HUDEP-2 (cell line): ENCODE results near the gene ARHGAP40.

Experiments used
- DNase-seq, 76 experiments: peaks; one replicate each; lab custom pipeline; 2025; ENCODE audit not compliant: unreplicated experiment in 76 of 76; lab: John Stamatoyannopoulos, UW

The ARHGAP40 gene

DNA sequence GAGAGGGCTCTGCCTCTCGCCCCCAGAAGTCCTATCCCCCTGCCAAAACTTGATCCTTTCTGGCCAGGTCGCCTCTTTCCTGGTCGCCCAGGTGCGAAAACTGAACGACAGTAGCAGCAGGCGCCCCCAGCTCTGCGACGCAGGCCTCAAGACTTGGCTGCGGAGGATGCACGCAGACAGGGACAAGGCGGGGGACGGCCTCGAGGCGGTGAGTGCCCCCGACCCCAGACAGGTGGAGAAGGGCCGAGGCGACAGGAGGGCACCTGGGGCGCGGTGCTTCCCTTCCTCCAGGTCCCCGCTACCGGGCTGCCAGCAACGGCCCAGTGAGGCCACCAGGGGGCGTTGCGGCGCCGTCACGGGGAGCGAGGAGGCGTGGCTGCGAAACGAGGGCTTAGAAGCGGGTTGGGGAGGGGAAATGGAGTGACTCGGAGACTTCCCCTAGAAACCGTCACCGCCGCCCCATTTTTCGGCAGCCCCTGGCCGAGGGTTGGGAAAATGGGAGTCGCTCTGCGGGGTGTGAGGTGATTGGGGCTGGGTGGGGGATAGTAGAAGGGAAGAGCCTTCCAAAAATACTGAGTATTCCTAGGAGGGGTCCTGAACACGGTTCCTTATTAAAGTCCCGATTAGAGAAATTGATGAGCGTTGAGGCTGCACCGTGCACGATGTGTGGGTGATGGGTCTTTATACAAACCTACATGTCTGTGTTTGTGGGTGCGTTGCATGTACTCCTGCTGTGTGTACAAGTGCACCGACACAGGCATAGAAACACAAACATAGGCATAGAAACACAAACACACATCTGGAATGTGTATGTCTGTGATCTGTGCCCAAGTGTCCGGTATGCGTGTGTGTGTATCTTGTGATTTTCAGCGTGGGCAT is 44.6 kb downstream of the ARHGAP40 start:
- peak in 64 of 76 experiments; percentile 5 to 79 (median 59) for DNase-seq

DNA sequence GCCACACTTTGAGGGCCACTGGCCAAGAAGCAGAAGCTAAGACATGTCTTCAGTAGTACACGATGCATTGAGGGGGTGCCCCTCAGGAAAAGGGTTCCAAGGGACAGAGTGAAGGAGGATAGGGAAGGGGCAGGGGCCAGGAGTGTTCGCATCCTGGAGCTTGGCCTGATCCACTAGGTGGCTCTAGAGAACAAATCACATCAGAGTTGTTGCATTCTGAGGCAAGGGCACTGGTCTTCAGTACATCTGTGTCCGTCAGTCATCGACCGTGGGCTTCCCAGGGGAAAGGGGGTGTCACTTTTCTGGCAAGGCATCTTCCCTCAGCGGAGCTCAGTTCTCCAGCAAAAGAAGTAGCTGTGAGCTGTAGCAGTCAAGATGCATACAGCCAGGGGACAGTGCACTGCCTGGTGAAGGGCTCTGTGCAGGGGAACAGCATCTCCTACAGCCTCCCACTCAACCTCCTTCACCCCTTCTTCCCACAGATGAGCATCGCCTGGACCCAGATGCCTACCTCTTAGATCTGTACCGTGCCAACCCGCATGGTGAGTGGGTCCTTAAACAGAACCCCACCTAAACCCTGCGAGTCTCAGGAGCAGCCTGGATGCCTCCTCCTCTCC is 47.8 kb downstream of the ARHGAP40 start:
- DNase-seq = peak in 17 of 76 experiments; percentile 3 to 48 (median 21)

DNA sequence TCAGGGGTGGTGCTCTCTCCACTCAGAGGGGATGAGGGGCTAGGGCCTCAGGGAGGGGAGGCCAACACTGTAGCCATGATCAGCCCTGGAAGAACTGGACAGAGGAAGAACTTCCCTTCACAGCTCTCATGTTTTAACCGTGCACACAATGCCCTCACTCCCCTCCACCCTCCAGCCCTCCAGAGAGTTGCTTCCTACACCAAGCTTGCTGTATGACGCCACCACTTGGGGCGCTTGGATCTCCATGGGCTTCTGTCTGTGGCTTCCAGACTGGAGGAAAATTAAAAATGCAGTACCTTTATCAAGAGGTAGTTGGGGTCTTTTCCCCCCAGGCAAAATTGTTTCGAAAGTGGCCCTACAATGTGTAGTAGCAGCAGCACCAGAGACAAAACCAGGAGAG is 48.4 kb downstream of the ARHGAP40 start:
- no peak for DNase-seq

DNA sequence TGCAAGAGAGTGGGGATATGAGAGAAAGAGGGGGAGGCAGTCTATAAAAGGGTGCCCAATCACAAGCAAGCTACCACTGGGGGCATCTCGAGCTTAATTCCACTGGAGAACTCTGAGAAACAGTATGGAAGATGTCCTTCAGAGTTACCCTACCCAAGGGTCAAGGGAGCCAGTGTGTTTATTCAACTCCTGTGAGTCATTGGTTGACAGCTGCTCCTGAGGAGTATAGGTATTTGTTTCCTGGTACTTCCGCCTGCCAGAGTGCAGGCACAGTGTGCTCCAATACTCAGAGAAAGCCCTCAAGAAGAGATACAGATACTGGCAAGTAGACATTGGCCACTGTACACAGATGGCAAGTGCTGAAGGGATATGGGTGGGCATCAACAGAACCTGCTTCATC is 49.5 kb downstream of the ARHGAP40 start:
- no peak for DNase-seq

DNA sequence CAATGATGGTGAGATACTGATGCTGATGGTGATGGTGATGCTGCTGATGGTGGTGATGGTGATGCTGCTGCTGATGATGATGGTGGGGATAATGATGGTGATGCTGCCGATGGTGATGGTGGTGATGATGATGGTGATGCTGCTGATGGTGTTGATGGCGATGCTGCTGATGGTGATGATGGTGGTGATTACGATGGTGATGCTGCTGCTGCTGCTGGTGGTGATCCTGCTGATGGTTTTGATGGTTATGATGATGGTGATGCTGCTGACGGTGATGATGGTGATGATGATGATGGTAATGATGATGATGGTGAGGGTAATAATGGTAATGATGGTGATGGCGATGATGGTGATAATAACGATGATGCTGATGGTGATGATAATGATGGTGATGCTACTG is 50.0 kb downstream of the ARHGAP40 start:
- no peak for DNase-seq

DNA sequence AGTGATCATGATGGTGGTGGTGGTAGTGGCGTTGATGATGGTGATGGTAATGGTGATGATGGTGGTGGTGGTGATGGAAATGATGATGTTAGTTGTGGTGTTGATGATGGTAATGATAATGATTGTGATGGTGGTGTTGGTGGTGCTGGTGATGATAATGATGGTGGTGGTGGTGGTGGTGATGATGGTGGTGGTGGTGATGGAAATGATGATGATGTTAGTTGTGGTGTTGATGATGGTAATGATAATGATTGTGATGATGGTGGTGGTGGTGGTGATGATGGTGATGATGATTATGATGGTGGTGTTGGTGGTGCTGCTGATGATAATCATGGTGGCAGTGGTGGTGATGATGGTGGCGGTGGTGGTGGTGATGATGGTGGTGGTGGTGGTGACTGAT is 51.4 kb downstream of the ARHGAP40 start:
- no peak for DNase-seq

DNA sequence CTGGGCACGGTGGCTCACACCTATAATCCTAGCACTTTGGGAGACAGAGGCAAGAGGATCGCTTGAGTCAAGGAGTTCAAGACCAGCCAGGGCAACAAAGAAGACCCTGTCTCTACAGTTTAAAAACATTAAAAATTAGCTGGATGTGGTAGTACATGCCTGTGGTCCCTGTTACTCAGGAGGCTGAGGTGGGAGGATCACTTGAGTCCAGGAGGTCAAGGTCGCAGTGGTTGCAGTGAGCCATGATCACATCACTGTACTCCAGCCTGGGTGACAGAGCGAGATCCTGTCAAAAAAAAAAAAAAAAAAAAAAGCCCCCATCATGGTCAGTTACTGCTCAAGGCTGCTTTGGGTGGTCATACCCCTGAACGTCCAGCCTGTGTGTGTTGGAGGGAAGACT is 55.8 kb downstream of the ARHGAP40 start:
- no peak for DNase-seq

DNA sequence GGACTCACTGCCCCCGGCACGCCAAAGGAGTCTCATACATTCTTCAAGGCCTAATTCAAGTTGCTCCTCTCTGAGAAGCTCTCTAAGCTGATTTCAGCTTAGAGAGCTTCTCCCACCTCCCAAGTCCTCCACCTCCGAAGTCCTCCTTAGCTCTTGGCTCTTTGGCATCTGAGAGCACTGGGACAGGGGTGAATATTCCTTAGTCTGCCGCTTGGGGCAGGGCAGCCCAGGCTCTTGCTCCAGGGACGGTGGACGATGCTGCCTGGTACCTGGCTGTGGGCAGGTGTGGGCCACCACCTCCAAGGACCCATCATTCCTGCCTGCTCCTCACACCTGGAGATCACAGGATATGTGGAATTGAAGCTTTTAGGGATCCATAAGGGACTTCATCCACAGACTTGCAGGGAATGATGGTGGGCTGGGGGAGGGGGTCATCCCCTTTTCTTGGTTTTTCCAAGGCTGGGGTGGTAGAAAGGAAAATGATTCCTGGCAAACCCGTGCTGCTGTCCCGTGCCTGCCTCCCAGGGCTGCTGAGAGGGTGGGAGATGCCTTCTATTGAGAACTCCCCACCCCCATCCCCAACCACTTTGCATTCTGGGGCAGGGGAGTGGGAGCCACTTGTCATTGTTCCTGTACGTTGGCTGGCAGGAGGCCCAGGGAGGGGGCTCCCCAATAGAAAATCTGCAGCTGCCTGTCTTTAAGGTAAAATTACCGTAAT is 57.4 kb downstream of the ARHGAP40 start:
- DNase-seq = peak in 36 of 76 experiments; percentile 3 to 50 (median 28)

DNA sequence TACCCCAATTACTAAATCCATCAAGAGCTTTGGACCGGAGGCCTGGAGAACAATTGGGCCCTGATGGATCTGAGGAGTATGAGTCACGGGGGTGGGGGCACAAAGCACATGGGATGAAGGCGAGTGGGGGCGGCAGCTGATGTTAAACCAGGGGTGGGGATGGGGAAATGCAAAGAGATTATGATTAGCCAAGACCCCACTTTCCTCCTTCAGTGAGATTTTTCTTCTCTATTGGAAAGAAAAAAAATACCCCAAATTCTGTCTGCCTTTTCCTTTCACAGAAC is 57.9 kb downstream of the ARHGAP40 start:
- DNase-seq = no peak

DNA sequence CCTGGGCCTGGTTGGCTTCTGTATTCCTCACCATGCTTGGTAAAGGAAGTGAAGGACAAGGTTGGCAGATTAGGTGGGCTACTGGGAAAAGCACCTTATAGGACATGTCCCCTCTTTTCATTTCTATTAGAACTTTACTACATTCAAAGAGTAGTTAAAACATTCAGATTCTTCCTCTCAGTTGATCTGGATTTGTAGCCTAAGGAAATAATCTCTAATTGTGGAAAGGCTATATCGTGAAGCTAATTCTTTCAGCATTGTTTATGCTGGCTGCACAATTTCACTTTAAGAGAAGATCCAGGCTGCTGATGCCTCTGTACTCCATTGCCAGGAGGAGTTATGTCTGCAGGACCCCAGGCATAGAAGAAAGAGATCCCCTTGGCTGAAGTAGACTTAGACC is 58.8 kb downstream of the ARHGAP40 start:
- DNase-seq = no peak

DNA sequence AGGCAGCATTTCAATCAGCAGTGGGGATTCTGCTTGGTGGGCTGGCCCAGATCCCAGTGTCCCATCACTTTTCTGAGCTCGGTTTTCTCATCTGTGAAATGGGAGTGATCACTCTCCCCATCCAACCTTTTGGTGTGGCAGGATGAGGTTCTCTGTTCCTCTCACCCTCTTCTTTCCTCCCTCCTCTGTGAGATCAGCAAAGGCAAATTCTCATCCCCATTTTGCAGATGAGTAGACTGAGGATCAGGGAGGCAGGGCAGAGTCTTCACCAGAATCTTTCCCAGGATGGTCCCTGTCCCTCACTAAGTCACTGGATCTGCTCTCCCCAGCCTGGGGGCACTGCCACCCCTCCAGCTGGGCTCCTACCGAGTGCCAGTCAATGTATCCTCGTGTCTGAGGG is 62.1 kb downstream of the ARHGAP40 start:
- DNase-seq = no peak

DNA sequence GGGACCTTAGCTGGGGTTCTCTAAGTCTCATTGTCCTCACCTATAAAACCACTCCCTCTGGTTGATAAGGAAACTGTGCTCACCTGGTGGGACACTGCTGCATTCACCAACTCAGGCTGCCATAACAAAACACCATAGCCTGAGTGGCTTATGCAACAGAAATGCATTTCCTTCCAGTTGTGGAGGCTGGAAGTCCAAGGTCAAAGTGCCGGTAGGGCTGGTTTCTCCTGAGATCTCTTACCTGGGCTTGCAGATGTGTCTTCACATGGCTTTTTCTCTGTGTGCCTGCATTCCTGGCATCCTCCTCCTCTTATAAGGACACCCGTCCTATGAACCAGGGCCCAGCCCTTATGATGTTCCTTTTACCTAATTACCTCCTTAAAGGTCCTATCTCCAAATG is 62.7 kb downstream of the ARHGAP40 start:
- DNase-seq = no peak

DNA sequence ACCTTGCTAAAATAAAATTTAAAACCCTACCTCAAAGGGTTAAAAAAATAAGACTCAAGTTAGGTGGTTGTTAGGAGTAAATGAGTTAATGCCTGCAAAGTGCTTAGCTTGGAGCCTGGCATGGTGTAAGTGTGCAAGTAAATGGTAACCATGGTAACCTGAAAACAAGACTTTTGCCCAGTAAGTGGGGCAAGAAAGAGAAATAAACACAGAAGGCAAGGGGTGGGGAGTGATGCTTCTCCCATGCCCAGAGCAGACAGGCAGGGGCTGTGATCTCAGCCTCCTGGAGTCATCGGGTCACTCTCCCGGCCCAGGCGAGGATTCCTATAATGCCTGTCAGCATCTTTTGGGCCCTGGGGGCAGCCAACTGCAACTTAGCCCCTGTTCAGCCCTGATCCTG is 63.5 kb downstream of the ARHGAP40 start:
- no peak for DNase-seq

DNA sequence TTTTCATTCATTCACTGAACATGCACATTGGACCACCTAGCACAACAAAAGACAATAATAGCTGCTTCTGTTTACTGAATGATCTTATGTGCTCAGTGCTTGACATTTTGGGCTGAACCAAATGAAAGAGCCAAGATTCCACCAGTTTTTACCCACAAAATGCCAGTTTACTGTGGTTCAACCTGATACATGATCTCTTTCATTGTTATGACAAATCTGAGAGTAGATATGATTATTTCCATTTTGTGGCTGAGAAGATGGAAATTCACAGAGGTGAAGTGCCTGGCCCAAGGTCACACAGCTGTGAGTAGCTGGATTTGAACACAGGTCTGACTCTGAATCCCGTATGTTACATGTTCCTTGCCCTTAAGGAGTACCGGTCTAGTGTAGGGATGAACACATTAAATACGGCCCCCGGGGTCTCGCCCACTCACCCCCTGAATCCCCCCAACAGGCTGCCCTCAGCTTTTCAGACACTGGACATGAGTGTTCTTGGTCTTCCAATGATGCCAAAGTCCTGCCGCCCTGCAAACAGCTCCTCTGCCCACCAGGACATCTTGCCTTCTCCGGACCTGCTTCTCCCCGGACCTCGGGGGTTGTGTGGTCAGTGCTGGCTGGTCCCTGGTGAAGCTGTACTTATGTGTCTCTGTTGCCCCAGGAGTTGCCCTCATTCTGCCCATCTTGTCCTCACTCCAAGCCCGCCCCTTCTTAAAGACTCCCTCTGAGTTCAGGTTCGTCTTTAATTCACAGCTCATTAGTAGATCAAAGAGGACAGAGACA is 64.1 kb downstream of the ARHGAP40 start:
- DNase-seq = peak in 17 of 76 experiments; percentile 5 to 72 (median 35)

DNA sequence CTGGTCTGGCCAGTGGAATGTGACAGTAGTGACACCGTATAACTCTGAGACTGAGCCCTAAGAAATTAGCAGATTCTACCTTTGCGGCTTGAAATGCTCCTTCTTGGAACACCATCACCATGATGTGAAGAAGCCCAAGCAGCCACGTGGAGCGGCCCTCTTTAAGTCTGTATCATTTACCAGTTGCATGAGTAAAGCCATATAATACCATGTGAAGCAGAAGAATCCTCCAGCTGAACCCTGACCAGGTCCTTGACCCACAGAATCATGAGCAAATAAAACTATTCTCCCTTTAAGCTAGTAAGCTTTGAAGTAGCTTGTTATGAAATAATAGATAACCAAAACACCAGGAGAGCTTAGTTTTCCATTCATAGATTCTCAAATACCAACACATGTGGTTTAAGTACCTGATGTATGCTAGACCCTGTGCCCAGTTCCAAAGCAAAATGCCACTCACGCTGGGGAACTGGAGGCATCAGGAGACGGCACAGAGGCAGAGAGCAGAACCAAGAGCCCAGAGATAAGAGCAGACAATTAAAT is 65.9 kb downstream of the ARHGAP40 start:
- no peak for DNase-seq

DNA sequence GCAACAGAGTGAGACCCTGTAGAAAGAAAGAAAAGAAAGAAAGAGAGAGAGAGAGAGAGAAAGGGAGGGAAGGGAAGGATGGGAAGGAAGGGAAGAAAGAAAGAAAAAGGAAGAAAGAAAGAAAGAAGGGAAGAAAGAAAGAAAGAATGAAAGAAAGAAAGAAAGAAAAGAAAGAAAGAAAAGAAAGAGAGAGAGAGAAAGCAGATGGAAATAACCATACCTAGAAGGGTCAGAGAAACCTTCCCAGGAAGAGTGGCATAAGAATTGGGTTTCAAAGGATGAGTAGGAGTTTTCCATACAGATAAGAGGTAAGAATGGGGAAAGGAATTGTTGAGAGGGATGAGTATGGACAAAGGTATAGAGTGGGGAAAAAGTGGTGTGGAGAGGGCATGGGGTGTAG is 68.1 kb downstream of the ARHGAP40 start:
- DNase-seq = no peak

DNA sequence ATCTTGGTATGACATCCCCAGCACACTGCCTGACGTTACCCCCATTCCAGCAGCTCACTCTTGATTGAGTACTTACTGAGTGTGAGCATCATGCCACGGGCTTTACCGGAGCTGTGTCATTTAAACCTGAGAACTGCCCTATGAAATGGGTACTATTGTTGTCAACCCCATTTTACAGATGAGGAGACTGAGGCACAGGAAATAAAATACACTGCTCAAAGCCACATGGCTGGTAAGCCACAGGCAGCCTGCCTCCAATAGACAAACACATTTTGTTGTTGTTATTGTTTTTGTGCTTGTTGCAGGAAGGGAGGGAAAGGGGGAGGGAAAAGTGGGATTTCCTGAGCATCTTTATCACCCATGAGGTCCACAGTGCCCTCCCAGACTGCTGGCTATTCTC is 69.2 kb downstream of the ARHGAP40 start:
- DNase-seq = no peak

DNA sequence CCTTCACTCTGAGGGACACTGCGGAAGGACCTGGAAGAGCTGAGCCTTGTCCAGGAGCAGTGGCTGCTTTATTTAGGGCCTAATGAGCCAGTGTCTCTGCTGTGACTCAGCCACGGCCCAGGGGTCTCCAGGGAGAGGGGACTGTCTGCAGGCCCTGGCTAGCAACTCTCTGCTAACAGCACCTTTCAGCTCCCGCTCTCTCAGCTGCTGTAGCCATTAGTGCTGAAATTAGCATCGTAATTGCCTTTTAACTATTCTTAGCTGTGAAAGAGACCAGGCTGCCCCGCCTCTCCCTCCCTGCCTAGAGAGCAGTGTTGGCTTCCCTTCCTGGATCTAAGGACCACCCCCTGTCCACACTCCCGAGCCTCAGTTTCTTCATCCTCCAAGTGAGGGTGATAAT is 69.6 kb downstream of the ARHGAP40 start:
- DNase-seq = no peak

DNA sequence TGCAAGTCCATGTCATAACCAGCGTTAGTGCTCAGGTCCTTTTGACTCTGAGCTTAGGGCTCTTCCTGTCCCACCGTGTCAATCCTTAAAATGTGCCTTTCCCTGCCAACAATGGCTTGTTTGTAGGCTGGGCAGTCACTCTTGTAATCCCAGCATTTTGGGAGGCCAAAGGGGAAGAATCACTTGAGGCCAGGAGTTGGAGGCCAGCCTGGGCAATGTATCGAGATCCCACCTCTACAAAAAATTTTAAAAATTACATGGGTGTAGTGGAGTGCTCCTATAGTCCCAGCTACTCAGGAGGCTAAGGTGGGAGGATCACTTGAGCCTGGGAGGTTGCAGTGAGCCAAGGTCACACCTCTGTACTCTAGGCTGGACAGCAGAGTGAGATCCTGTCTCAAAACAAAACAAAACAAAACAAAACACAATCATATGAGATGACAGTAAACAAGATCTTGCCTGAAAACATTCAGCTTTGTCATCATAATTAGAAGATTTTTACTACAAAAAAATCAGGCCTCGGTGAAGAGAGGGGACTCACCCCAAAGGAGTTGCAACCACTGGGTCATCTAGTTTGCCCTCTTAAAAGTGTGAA is 70.2 kb downstream of the ARHGAP40 start:
- DNase-seq = no peak

DNA sequence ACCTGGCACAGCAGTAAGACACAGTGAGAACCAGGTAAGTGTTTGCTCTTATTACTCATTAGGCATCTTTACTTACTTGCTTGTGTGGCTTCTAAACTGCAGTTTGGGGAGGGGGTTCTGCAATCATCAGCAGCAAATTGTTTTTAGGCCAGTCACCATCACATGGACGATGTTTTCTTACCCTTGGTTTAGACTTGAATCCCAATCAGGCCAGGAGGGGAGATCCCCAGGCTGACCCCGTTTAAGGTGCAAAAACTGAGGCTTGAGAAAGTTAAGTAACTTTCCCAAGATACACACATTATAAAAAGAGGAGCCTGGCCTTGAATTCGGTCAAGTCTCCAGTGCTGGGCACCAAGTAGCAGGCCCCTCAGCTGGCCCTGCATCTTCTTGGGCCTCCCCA is 70.9 kb downstream of the ARHGAP40 start:
- no peak for DNase-seq
